Type B pancreatic cell (in vitro differentiated cells): Measurements from ENCODE around the gene ZNF527. TPM values are rescaled to one million over a fixed set of nuclear protein-coding genes. Genes with fewer than 3 reads are reported as not detected.

Source experiments
- DNase-seq: peaks from one replicate; pipeline ENCODE4 v3.0.0; 2021; ENCODE audit warnings: mixed read lengths; ENCODE audit not compliant: unreplicated experiment; ENCODE audit errors: extremely low spot score
- H3K27ac Mint-ChIP-seq: 2 replicates; pipeline ENCODE4 v1.8.0; 2021; ENCODE audit warnings: mild to moderate bottlenecking, mixed read lengths
- H3K27me3 Mint-ChIP-seq: 2 replicates; pipeline ENCODE4 v1.8.0; 2021; ENCODE audit warnings: mixed read lengths
- H3K36me3 Mint-ChIP-seq: 2 replicates; pipeline ENCODE4 v1.8.0; 2021; ENCODE audit warnings: mixed read lengths
- H3K4me1 Mint-ChIP-seq: one replicate; pipeline ENCODE4 v1.8.0; 2021; ENCODE audit warnings: mixed read lengths; ENCODE audit not compliant: unreplicated experiment
- H3K4me3 Mint-ChIP-seq: 2 replicates; pipeline ENCODE4 v1.8.0; 2021; ENCODE audit warnings: mild to moderate bottlenecking, mixed read lengths
- H3K9me3 Mint-ChIP-seq: 2 replicates; pipeline ENCODE4 v1.8.0; 2021; ENCODE audit warnings: mixed read lengths
- total RNA-seq: library from RNA; stranded (reverse); gene quantifications from 2 replicates; pipeline ENCODE4 v1.2.1, GENCODE V29; 2021; ENCODE audit warnings: low replicate concordance
- TF ChIP-seq, protein P1 (sequence below): fragments of 200-600 bp; sonication (generic); conservative IDR thresholded peaks from 2 replicates; pipeline ENCODE4 v1.5.0; 2021; ENCODE audit warnings: antibody characterized with exemption, mild to moderate bottlenecking

The ZNF527 gene
- total RNA-seq, 1 donor from 2014 or later: 8.7 TPM

DNA sequence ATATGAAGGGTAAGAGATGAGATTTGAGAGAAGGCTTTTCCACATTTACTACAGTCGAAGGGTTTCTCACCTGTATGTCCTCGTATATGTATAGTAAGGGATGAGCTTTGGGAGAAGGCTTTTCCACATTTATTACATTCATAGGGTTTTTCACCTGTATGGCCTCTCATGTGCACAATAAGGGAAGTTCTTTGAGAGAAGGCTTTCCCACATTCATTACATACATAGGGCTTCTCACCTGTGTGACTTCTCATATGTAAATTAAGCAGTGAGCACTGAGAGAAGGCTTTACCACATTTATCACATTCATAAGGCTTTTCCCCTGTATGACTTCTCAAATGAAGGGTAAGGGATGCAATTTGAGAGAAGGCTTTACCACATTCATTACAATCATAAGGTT lies 41.8 kb downstream of the ZNF527 start:
- H3K36me3 Mint-ChIP-seq: peaks cover 30% of the 10 kb centered on the region
- H3K4me3 Mint-ChIP-seq: no peak overlapping the region
- H3K9me3 Mint-ChIP-seq: peaks cover 26% of the 10 kb centered on the region
- no peak overlapping the region for H3K27ac Mint-ChIP-seq
- DNase-seq: no peak
- H3K27me3 Mint-ChIP-seq: no peaks in the 10 kb centered on the region
- TF ChIP-seq, protein P1, sequence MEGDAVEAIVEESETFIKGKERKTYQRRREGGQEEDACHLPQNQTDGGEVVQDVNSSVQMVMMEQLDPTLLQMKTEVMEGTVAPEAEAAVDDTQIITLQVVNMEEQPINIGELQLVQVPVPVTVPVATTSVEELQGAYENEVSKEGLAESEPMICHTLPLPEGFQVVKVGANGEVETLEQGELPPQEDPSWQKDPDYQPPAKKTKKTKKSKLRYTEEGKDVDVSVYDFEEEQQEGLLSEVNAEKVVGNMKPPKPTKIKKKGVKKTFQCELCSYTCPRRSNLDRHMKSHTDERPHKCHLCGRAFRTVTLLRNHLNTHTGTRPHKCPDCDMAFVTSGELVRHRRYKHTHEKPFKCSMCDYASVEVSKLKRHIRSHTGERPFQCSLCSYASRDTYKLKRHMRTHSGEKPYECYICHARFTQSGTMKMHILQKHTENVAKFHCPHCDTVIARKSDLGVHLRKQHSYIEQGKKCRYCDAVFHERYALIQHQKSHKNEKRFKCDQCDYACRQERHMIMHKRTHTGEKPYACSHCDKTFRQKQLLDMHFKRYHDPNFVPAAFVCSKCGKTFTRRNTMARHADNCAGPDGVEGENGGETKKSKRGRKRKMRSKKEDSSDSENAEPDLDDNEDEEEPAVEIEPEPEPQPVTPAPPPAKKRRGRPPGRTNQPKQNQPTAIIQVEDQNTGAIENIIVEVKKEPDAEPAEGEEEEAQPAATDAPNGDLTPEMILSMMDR: no peak
- H3K4me1 Mint-ChIP-seq: no peaks in the 10 kb centered on the region

DNA sequence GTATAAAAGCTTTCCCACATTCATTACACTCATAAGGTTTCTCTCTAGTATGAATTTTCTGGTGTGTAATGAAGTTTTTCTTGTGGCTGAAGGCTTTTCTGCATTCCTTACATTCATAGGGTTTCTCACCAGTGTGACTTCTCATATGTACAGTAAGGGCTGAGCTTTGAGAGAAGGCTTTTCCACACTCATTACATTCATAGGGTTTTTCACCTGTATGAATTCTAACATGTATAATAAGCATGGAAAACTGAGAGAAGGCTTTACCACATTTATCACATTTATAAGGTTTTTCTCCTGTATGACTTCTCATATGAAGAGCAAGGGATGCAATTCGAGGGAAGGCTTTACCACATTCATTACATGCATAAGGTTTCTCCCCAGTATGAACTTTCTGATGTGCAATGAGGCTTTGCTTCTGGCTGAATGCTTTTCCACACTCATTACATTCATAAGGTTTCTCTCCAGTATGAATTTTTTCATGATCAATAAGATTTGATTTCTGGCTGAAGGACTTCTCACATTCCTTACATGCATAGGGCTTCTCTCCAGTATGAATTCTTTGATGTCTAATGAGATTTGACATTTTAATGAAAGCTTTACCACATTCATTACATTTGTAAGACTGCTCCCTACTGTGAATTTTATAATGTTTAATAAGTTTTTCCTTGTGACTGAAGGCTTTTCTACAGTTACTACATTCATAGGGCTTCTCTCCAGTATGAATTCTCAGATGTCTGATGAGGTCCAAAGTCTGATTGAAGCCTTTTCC lies 42.6 kb downstream of the ZNF527 start:
- TF ChIP-seq, protein P1: no peak
- no peak for DNase-seq
- Mint-ChIP-seq H3K4me1 (no peaks in the 10 kb centered on the region), H3K27me3 (no peaks in the 10 kb centered on the region), H3K4me3 (no peak overlapping the region), H3K9me3 (peaks cover 28% of the 10 kb centered on the region), H3K36me3 (peaks cover 36% of the 10 kb centered on the region), H3K27ac (no peak overlapping the region)

Other genes with a start within 250 kb of the ZNF527 start
- 11.6 and 14.0 TPM in 2 replicates for gene ZNF585A, start 198.4 kb upstream of the ZNF527 start, total RNA-seq
- gene ZNF585B, start 160.6 kb upstream of the ZNF527 start, total RNA-seq: 8.4 and 9.2 TPM in 2 replicates
- 9.6 and 11.0 TPM in 2 replicates for gene ZNF383, start 152.9 kb upstream of the ZNF527 start, total RNA-seq
- 1.4 and 8.3 TPM in 2 replicates for gene ZNF569, start 96.3 kb downstream of the ZNF527 start, total RNA-seq
- 6.6 and 9.2 TPM in 2 replicates for gene ZNF570, start 98.3 kb downstream of the ZNF527 start, total RNA-seq
- 13.6 and 20.5 TPM in 2 replicates for gene ZNF793, start 135.8 kb downstream of the ZNF527 start, total RNA-seq
- gene ZNF571, start 223.7 kb downstream of the ZNF527 start, total RNA-seq: 4.4 and 4.9 TPM in 2 replicates
- 1.1 and 2.3 TPM in 2 replicates for gene ZNF540, start 223.8 kb downstream of the ZNF527 start, total RNA-seq